Testis (tissue), 2 donors: ENCODE data around the gene GPR108.

ENCODE experiments used
- CTCF ChIP-seq, 3 experiments: fragments of 450-650 bp in 2 of 3; fragments of 200-600 bp in 1 of 3; sonication (generic) in 1 of 3; IDR thresholded peaks; one replicate each; pipeline ENCODE4 v1.5.1; 2016 to 2019; ENCODE audit warnings: antibody characterized with exemption in 3 of 3, mild to moderate bottlenecking in 2 of 3, moderate library complexity in 1 of 3
- POLR2A ChIP-seq: fragments of 450-650 bp; IDR thresholded peaks from one replicate; pipeline ENCODE4 v1.6.1; 2017; ENCODE audit warnings: antibody characterized with exemption, mild to moderate bottlenecking, moderate library complexity

GRCh38 chr19:6716610-6716970, 20.8 kb downstream of the GPR108 start:
- no peak for TF ChIP-seq CTCF (IDR thresholded peaks at IDR 0.05)
- TF ChIP-seq POLR2A: no peak
